ENCODE data around the gene ATG12. TPM values are rescaled to one million over a fixed set of nuclear protein-coding genes. Genes with fewer than 3 reads are reported as not detected.
A peak's percentile ranks its signal among the peaks of the same experiment; 100 is the strongest.

The ATG12 gene
- total and polyA plus RNA-seq, 2 of the 13 experiments (the other 11 are each of a cell fraction or from before 2014, with no cell fraction given) = 46.4 to 58.1 TPM

- TF ChIP-seq FOXK1 (CRISPR knock-in tag; IDR thresholded peaks at IDR 0.05; ENCODE audit: borderline replicate concordance, low read depth) (peak; percentile 34; the same call in 1 of the 2 replicates), ZBED4 (CRISPR knock-in tag; IDR thresholded peaks at IDR 0.05; ENCODE audit: borderline replicate concordance) (no peak), ZNF703 (CRISPR knock-in tag; IDR thresholded peaks at IDR 0.05; ENCODE audit: borderline replicate concordance) (no peak), ZNF552 (CRISPR knock-in tag; IDR thresholded peaks at IDR 0.05; ENCODE audit: borderline replicate concordance) (no peak), E2F1 (CRISPR knock-in tag; IDR thresholded peaks at IDR 0.05) (no peak), ZFP82 (CRISPR knock-in tag; IDR thresholded peaks at IDR 0.05; ENCODE audit: borderline replicate concordance) (no peak), ZHX1 (CRISPR knock-in tag; IDR thresholded peaks at IDR 0.05; ENCODE audit: low read depth) (no peak), PBX2 (CRISPR knock-in tag; IDR thresholded peaks at IDR 0.05) (no peak), RXRB (CRISPR knock-in tag; IDR thresholded peaks at IDR 0.05; ENCODE audit: borderline replicate concordance) (no peak), ZNF317 (CRISPR knock-in tag; IDR thresholded peaks at IDR 0.05) (no peak), CREBL2 (CRISPR knock-in tag; IDR thresholded peaks at IDR 0.05; ENCODE audit: borderline replicate concordance) (no peak), TOPORS (CRISPR knock-in tag; IDR thresholded peaks at IDR 0.05) (no peak), ZNF430 (CRISPR knock-in tag; IDR thresholded peaks at IDR 0.05) (no peak), ZNF704 (CRISPR knock-in tag; IDR thresholded peaks at IDR 0.05; ENCODE audit: borderline replicate concordance) (no peak), ZNF576 (CRISPR knock-in tag; IDR thresholded peaks at IDR 0.05) (no peak), HMG20A (CRISPR knock-in tag; IDR thresholded peaks at IDR 0.05; ENCODE audit: borderline replicate concordance) (peak; percentile 37; the same call in 1 of the 2 replicates), ZNF558 (CRISPR knock-in tag; IDR thresholded peaks at IDR 0.05; ENCODE audit: borderline replicate concordance) (no peak)
Observed at GRCh38 chr5:115844321-115844817, 3.0 kb upstream of the ATG12 start (continued).

Data from HepG2 (cell line).